Heart left ventricle (tissue), 16 donors: Measurements from ENCODE around the gene CTNND2. TPM values are rescaled to one million over a fixed set of nuclear protein-coding genes. Genes with fewer than 3 reads are reported as not detected.
A peak's percentile ranks its signal among the peaks of the same experiment; 100 is the strongest.

Experiments used
- ATAC-seq, 4 donors: fragments of 200-7000 bp; cut with Tn5 transposase; one replicate each; pipeline ENCODE4 v1.9.1; 2020 to 2022; ENCODE audit warnings: moderate library complexity in 4 of 4, mild to moderate bottlenecking in 3 of 4, moderate number of reproducible peaks in 1 of 4
- DNase-seq, 5 donors: peaks; one replicate each; pipeline ENCODE4 v3.0.0-alpha.2; 2020
- H3K27ac ChIP-seq, 12 donors: fragments of 200-600 bp; sonication (generic) in 4 of 12; one replicate each; pipeline versions ENCODE4 v1.5.0 to v1.8.0; 2016 to 2022; ENCODE audit warnings: mild to moderate bottlenecking in 2 of 12
- H3K27me3 ChIP-seq, 9 donors: fragments of 200-600 bp; sonication (generic) in 2 of 9; one replicate each; pipeline versions ENCODE4 v1.5.1 to v1.8.0; 2016 to 2022; ENCODE audit warnings: mild to moderate bottlenecking in 3 of 9
- H3K36me3 ChIP-seq, 9 donors: fragments of 200-600 bp; sonication (generic) in 2 of 9; one replicate each; pipeline versions ENCODE4 v1.5.0 to v1.8.0; 2018 to 2022; ENCODE audit warnings: mild to moderate bottlenecking in 2 of 9
- H3K4me1 ChIP-seq, 12 donors: fragments of 200-600 bp; sonication (generic) in 4 of 12; one replicate each; pipeline versions ENCODE4 v1.5.0 to v1.8.0; 2016 to 2022; ENCODE audit warnings: mild to moderate bottlenecking in 3 of 12
- H3K4me3 ChIP-seq, 12 donors: fragments of 200-600 bp; sonication (generic) in 4 of 12; one replicate each; pipeline versions ENCODE4 v1.5.0 to v1.8.0; 2017 to 2022; ENCODE audit warnings: mild to moderate bottlenecking in 9 of 12, moderate library complexity in 4 of 12
- H3K9me3 ChIP-seq, 12 donors: fragments of 200-600 bp; sonication (generic) in 4 of 12; one replicate each; pipeline versions ENCODE4 v1.5.0 to v1.8.0; 2016 to 2022; ENCODE audit warnings: mild to moderate bottlenecking in 1 of 12
- POLR2A ChIP-seq, 2 donors: fragments of 450-650 bp; IDR thresholded peaks; one replicate each; pipeline ENCODE4 v1.6.1; 2017; ENCODE audit warnings: antibody characterized with exemption in 2 of 2, mild to moderate bottlenecking in 2 of 2, moderate library complexity in 2 of 2
- WGBS, 4 donors: extraction: QIAGEN DNeasy Blood & Tissue Kit in 2 of 4; methylation state at CpG; one replicate each; pipeline versions ENCODE4 v1.1.5 to v1.1.7; 2013 to 2018; 5-methylcytosine and 5-hydroxymethylcytosine counted together
- intact Hi-C, 10 donors: fragments of 100-400 bp; cut with DNase I; formaldehyde crosslinking; loops; one replicate each; pipeline versions ENCODE4 v1.11.1 to v1.14.2; 2022
- polyA plus RNA-seq, 2 donors: library from polyadenylated mRNA; stranded (reverse); fragments of 200-250 nt; gene quantifications; one replicate each; pipeline ENCODE4 v1.2.3, GENCODE V29; 2013
- total RNA-seq, 9 donors: library from RNA; depleted of rRNA in 2 of 9; stranded (reverse); fragments of >200 nt in 2 of 9; fragmentation: NEBNext Ultra II Directional in 3 of 9; extraction: Animal tissue kit (Norgen Biotek cat#: 25700) in 3 of 9; gene quantifications; one replicate each; pipeline versions ENCODE4 v1.1.0 to v1.2.4, GENCODE V29; 2016 to 2023
- TF ChIP-seq, protein P1 (sequence below), 12 donors: fragments of 200-600 bp; sonication (generic) in 4 of 12; IDR thresholded peaks; one replicate each; pipeline versions ENCODE4 v1.5.0 to v1.8.0; 2018 to 2022; ENCODE audit warnings: antibody characterized with exemption in 12 of 12, mild to moderate bottlenecking in 5 of 12
- donor health status: ischemic (EF 13 %, LVEDD 7.1; RV severe dilation, severe dysfunction).
- donor health status: healthy with polysubstance abuse.
- donor health status: DM: no; HTN: yes; CAD: no.
- donor health status: DM: no; HTN: no; CAD: no.
- donor health status: ischemic (EF 25% LVEDD 6.9; RV normal size, moderate dysfunction).
- donor health status: ischemic (EF 25% LVEDD 5.7; RV mildly dilated, moderate dysfunction).
- donor health status: healthy.
- donor health status: DM: yes; HTN: yes; CAD: no.
- donor health status: ischemic (EF 35%, LVEDD 5.7; RV mildly dilated, moderate dysfunction).
- donor health status: nonischemic (EF 11% LVEDD 7.7; RV severe dilation, severe dysfunction).
- donor health status: DM: yes; HTN: yes; CAD: no.
- donor health status: PGD.
- donor health status: ischemic (EF 29% LVEDD 5.4; RV normal size, mild dysfunction).
- donor health status: nonischemic (EF 23%, LVEDD 6.1; RV moderate dilation, normal function).

Gene CTNND2
- total and polyA plus RNA-seq, 11 donors, result 4.0 to 36.8 (median 20.2) TPM

DNA sequence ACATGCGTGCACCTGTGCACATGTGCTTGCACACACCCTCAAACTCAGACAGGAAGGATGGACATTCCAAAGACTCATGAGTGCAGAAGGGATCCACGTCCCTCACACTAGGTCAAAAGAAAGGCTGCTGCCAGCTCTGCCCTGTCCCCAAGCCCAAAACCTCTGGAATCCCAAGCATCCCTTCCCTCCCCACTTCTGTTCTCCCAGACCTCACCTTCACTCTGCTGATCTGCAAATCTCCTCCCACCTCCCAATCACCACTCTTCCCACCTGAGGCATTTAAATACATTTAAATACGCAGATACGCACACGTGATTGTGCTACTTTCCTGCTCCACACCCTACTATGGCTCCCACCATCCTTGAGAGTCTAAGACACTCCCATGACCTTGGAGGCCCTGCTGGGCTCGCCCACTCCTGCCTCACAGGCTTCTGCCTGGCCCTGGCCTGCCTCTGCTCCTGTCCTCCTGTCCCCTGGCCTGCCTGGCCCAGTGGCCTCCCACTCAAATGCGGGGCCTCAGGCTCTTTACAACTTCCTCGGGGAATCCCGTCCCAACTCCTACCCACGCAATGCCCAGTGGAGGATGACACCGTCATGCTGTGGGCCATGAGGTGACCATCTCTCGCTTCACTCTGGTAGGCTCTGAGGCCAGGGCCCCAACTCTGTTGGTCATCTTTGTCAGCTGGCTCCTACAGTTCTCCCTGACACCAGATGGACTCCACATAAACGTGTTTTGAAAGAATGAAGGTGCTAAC lies 664.8 kb downstream of the CTNND2 start:
- DNase-seq (no peak), ATAC-seq (no peak)
- no peaks in the 10 kb centered on the region for H3K36me3 ChIP-seq
- no peak overlapping the region for H3K27ac ChIP-seq
- peaks cover 0 to 5% (median 0%) of the 10 kb centered on the region in 12 donors for H3K4me1 ChIP-seq
- no peak for TF ChIP-seq POLR2A (IDR thresholded peaks at IDR 0.05)
- TF ChIP-seq, protein P1, sequence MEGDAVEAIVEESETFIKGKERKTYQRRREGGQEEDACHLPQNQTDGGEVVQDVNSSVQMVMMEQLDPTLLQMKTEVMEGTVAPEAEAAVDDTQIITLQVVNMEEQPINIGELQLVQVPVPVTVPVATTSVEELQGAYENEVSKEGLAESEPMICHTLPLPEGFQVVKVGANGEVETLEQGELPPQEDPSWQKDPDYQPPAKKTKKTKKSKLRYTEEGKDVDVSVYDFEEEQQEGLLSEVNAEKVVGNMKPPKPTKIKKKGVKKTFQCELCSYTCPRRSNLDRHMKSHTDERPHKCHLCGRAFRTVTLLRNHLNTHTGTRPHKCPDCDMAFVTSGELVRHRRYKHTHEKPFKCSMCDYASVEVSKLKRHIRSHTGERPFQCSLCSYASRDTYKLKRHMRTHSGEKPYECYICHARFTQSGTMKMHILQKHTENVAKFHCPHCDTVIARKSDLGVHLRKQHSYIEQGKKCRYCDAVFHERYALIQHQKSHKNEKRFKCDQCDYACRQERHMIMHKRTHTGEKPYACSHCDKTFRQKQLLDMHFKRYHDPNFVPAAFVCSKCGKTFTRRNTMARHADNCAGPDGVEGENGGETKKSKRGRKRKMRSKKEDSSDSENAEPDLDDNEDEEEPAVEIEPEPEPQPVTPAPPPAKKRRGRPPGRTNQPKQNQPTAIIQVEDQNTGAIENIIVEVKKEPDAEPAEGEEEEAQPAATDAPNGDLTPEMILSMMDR (IDR thresholded peaks at IDR 0.05), result no peak
- H3K9me3 ChIP-seq, result no peaks in the 10 kb centered on the region
- no peak overlapping the region for H3K4me3 ChIP-seq
- no peaks in the 10 kb centered on the region for H3K27me3 ChIP-seq
- 83 to 89% (median 87%) methylated on average over 13 of the region's 13 CpGs for WGBS, 4 donors
- intact Hi-C loops, result no loop called here

DNA sequence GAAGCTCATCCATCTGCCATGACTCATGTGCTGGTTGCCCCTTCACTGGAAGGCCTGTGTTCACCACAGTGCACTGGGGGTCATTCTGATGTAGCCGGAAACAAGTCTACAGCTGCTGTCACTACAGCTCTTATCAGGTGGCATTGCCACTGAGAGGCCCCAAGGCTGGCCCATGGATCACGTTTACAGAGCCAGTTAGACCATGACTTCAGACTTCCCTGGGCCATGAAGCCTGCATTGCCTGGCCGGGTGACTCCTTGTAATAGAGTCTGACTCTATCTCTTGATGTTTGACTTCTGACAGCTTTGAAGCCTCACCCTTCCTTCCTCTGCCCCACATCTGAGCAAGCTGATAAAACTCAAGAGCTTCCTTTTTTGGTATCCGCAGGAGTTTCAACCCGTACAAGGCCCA lies 669.7 kb downstream of the CTNND2 start:
- no peak overlapping the region for H3K4me3 ChIP-seq
- H3K27ac ChIP-seq, result peak overlapping the region in 6 of 12 donors; percentile 15 to 65 (median 50)
- no peaks in the 10 kb centered on the region for H3K27me3 ChIP-seq
- DNase-seq (peak in 3 of 5 donors; percentile 30 to 63 (median 51)), ATAC-seq (peak; percentile 45 to 93 (median 91))
- no peaks in the 10 kb centered on the region for H3K36me3 ChIP-seq
- no peak for TF ChIP-seq POLR2A (IDR thresholded peaks at IDR 0.05)
- TF ChIP-seq, protein P1 (IDR thresholded peaks at IDR 0.05), result no peak
- intact Hi-C loops, result no loop called here
- peaks cover 0 to 11% (median 1%) of the 10 kb centered on the region in 12 donors for H3K4me1 ChIP-seq
- no peaks in the 10 kb centered on the region for H3K9me3 ChIP-seq
- WGBS, 4 donors, result 7 to 10% (median 8%) methylated on average over 5 of the region's 5 CpGs

DNA sequence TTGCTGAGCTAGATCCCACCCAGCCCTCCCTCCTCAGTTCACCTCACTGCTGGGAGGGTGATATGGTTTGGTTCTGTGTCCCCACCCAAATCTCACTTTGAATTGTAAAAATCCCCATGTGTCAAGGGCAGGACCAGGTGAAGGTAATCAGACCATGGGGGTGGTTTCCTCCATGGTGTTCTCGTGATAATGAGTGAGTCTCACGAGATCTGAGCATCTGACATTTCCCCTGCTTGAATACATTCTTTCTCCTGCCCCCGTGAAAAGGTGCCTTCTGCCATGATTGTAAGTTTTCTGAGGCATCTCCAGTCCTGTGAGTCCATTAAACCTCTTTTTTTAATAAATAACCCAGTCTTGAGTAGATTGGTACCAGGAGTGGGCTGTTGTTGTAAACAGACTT lies 673.4 kb downstream of the CTNND2 start:
- H3K36me3 ChIP-seq, result no peaks in the 10 kb centered on the region
- no peaks in the 10 kb centered on the region for H3K27me3 ChIP-seq
- no peak for ATAC-seq
- H3K9me3 ChIP-seq, result no peaks in the 10 kb centered on the region
- 79 to 87% (median 81%) methylated on average over 3 of the region's 3 CpGs for WGBS, 4 donors
- no peak overlapping the region for H3K4me3 ChIP-seq
- no peak for DNase-seq
- no peak overlapping the region for H3K27ac ChIP-seq
- intact Hi-C loops, result no loop called here
- TF ChIP-seq, protein P1 (IDR thresholded peaks at IDR 0.05), result no peak
- TF ChIP-seq POLR2A (IDR thresholded peaks at IDR 0.05), result no peak
- peaks cover 0 to 11% (median 1%) of the 10 kb centered on the region in 12 donors for H3K4me1 ChIP-seq

DNA sequence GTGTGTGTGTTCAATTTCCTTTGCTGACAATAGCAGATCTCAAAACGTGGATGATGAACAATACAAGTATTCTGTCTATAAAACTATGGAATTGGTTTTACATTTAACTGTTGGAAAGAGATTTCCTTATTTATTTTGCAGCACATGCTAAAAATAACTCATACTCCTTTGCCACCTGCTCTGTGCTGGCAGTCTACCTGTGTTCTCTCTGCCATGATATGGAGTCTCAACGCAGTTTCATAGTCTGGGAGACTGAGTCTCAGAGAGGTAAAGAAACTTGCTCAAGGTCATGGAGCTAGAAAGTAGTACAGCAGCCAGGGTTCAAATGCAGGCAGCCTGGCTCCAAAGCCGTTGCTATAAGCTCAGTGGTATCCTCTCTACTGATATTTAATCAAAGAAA lies 677.2 kb downstream of the CTNND2 start:
- H3K9me3 ChIP-seq, result no peaks in the 10 kb centered on the region
- H3K36me3 ChIP-seq, result no peaks in the 10 kb centered on the region
- intact Hi-C loops, result no loop called here
- TF ChIP-seq POLR2A (IDR thresholded peaks at IDR 0.05), result no peak
- TF ChIP-seq, protein P1 (IDR thresholded peaks at IDR 0.05), result no peak
- H3K27ac ChIP-seq, result no peak overlapping the region
- 63 to 73% (median 70%) methylated on average over 3 of the region's 3 CpGs for WGBS, 4 donors
- H3K4me1 ChIP-seq, result no peaks in the 10 kb centered on the region
- H3K27me3 ChIP-seq, result no peaks in the 10 kb centered on the region
- DNase-seq (no peak), ATAC-seq (no peak)
- no peak overlapping the region for H3K4me3 ChIP-seq
